GM20431 (cell line): ENCODE results near the gene CES1.
"Not testable (repeated sequence)": the region's sequence is repeated elsewhere in the genome, so short reads cannot be mapped to it uniquely, and the experiment has no call there.

Source experiments
- in situ Hi-C: fragments of 300-500 bp; cut with MseI, MboI; formaldehyde crosslinking; loops from one replicate; pipeline ENCODE4 v1.15.0; 2020; ENCODE audit warnings: low sequenced_read_pairs; ENCODE audit not compliant: unreplicated experiment

The CES1 gene

GRCh38 chr16:55835173-55835572 is 2.3 kb upstream of the CES1 start:
- in situ Hi-C loops, result not testable (repeated sequence)

- in situ Hi-C loops, result loop anchor here (5.0 kb wide), 1 partner anchor 72 kb away; no protein-coding TSS in a partner anchor
These were observed 1.2 kb upstream of the CES1 start for GRCh38 chr16:55834049-55834448.

- in situ Hi-C loops, result loop anchor here (5.0 kb wide), 1 partner anchor 70 kb away; no protein-coding TSS in a partner anchor
These were observed 497 bp downstream of the CES1 start for GRCh38 chr16:55832425-55832772.

- in situ Hi-C loops, result loop anchor here (5.0 kb wide), 1 partner anchor 68 kb away; no protein-coding TSS in a partner anchor
These were observed 2.1 kb downstream of the CES1 start for GRCh38 chr16:55830658-55831294.

GRCh38 chr16:55829232-55829631 is 3.7 kb downstream of the CES1 start:
- in situ Hi-C loops, result not testable (repeated sequence)

GRCh38 chr16:55828680-55829079 is 4.2 kb downstream of the CES1 start:
- in situ Hi-C loops, result no loop called here

- in situ Hi-C loops, result no loop called here
These were observed 7.7 kb downstream of the CES1 start for GRCh38 chr16:55825115-55825728.

- in situ Hi-C loops, result no loop called here
These were observed 8.4 kb downstream of the CES1 start for GRCh38 chr16:55824473-55825000.

- in situ Hi-C loops, result no loop called here
These were observed 10.6 kb downstream of the CES1 start for GRCh38 chr16:55822280-55822810.

- in situ Hi-C loops, result no loop called here
These were observed 11.7 kb downstream of the CES1 start for GRCh38 chr16:55821210-55821609.

- in situ Hi-C loops, result no loop called here
These were observed 12.3 kb downstream of the CES1 start for GRCh38 chr16:55820615-55821014.

- in situ Hi-C loops, result no loop called here
These were observed 15.5 kb downstream of the CES1 start for GRCh38 chr16:55817236-55817912.

- in situ Hi-C loops, result not testable (repeated sequence)
These were observed 16.7 kb downstream of the CES1 start for GRCh38 chr16:55816222-55816621.

- in situ Hi-C loops, result no loop called here
These were observed 17.6 kb downstream of the CES1 start for GRCh38 chr16:55815320-55815719.

- in situ Hi-C loops, result not testable (repeated sequence)
These were observed 18.7 kb downstream of the CES1 start for GRCh38 chr16:55814174-55814573.

GRCh38 chr16:55813730-55814129 is 19.2 kb downstream of the CES1 start:
- in situ Hi-C loops, result not testable (repeated sequence)

- in situ Hi-C loops, result no loop called here
These were observed 19.9 kb downstream of the CES1 start for GRCh38 chr16:55812951-55813350.

- in situ Hi-C loops, result no loop called here
These were observed 21.1 kb downstream of the CES1 start for GRCh38 chr16:55811811-55812210.

GRCh38 chr16:55810451-55810961 is 22.4 kb downstream of the CES1 start:
- in situ Hi-C loops, result no loop called here

GRCh38 chr16:55809851-55810250 is 23.0 kb downstream of the CES1 start:
- in situ Hi-C loops, result no loop called here

- in situ Hi-C loops, result no loop called here
These were observed 23.5 kb downstream of the CES1 start for GRCh38 chr16:55809386-55809785.
